B cell (primary cell): ENCODE measurements around the gene FAM117B. TPM values are rescaled to one million over a fixed set of nuclear protein-coding genes. Genes with fewer than 3 reads are reported as not detected.

Source experiments
- ATAC-seq: fragments of 200-7000 bp; cut with Tn5 transposase; one replicate; pipeline ENCODE4 v1.10.0; 2021; ENCODE audit warnings: low read depth, mild to moderate bottlenecking, moderate number of reproducible peaks, moderate library complexity
- CTCF ChIA-PET: fragments of 350-600 bp; sonication (Branson Sonifier 250); formaldehyde crosslinking; loops from one replicate; lab custom pipeline; 2021; ENCODE audit warnings: antibody characterized with exemption, inconsistent platforms; lab: Charles Lee
- POLR2A ChIA-PET: fragments of 350-600 bp; sonication (Branson Sonifier 250); formaldehyde crosslinking; loops from one replicate; lab custom pipeline; 2021; ENCODE audit warnings: antibody characterized with exemption; lab: Charles Lee
- DNase-seq: peaks from one replicate; pipeline ENCODE4 v3.0.0; 2013
- H2AFZ ChIP-seq: 2 replicates; pipeline ENCODE4 v1.6.1; 2012; ENCODE audit warnings: mild to moderate bottlenecking, low read depth, low read length; ENCODE audit not compliant: insufficient read depth, poor library complexity, severe bottlenecking
- H3K27ac ChIP-seq, 2 donors: 1 replicate in 1 of 2; 2 replicates in 1 of 2; pipeline ENCODE4 v1.5.1; 2012 to 2013; ENCODE audit warnings: low read length in 2 of 2, mild to moderate bottlenecking in 2 of 2, moderate library complexity in 1 of 2
- H3K27me3 ChIP-seq, 4 experiments: fragments of 200-600 bp in 1 of 4; sonication (generic) in 1 of 4; replicated peaks in 1 of 4; 1 replicate in 2 of 4; 2 replicates in 2 of 4; pipeline versions ENCODE4 v1.6.1 to v1.7.0; 2013 to 2016; ENCODE audit warnings: low read length in 3 of 4, mild to moderate bottlenecking in 2 of 4, mixed read lengths in 1 of 4, moderate library complexity in 1 of 4; ENCODE audit not compliant: insufficient read depth in 4 of 4, control insufficient read depth in 3 of 4; ENCODE audit errors: control extremely low read depth in 1 of 4
- H3K36me3 ChIP-seq, 2 experiments: replicated peaks in 1 of 2; 1 replicate in 1 of 2; 2 replicates in 1 of 2; pipeline versions ENCODE4 v1.6.1 to v1.7.1; 2013; ENCODE audit warnings: low read length in 1 of 2; ENCODE audit not compliant: insufficient read depth in 2 of 2, control insufficient read depth in 1 of 2; ENCODE audit errors: control extremely low read depth in 1 of 2, extremely low read depth in 1 of 2
- H3K4me1 ChIP-seq, 2 donors: fragments of 200-600 bp in 1 of 2; sonication (generic) in 1 of 2; 1 replicate in 1 of 2; 2 replicates in 1 of 2; pipeline versions ENCODE4 v1.5.1 to v1.6.1; 2013 to 2017; ENCODE audit warnings: low read length in 2 of 2; ENCODE audit not compliant: control insufficient read depth in 2 of 2, insufficient read depth in 2 of 2
- H3K4me2 ChIP-seq: replicated peaks from 2 replicates; pipeline ENCODE3; 2012; ENCODE audit warnings: mild to moderate bottlenecking, low read depth, low read length; ENCODE audit not compliant: poor library complexity, severe bottlenecking
- H3K4me3 ChIP-seq, 5 experiments: fragments of 200-600 bp in 1 of 5; sonication (generic) in 1 of 5; 1 replicate in 3 of 5; 2 replicates in 2 of 5; pipeline versions ENCODE4 v1.5.1 to v1.7.0; 2011 to 2016; ENCODE audit warnings: low read length in 4 of 5, mild to moderate bottlenecking in 4 of 5, low read depth in 2 of 5, control low read depth in 1 of 5, moderate library complexity in 1 of 5; ENCODE audit not compliant: insufficient read depth in 1 of 5; ENCODE audit errors: control extremely low read depth in 1 of 5, extremely low read depth in 1 of 5
- H3K79me2 ChIP-seq: fragments of 200-600 bp; sonication (generic); one replicate; pipeline ENCODE4 v1.6.0; 2016; ENCODE audit warnings: low read length; ENCODE audit not compliant: control insufficient read depth, insufficient read depth
- H3K9ac ChIP-seq: fragments of 200-600 bp; sonication (generic); 2 replicates; pipeline ENCODE4 v1.6.1; 2017; ENCODE audit warnings: mild to moderate bottlenecking, low read length, moderate library complexity
- H3K9me3 ChIP-seq, 3 donors: one replicate each; pipeline versions ENCODE4 v1.6.1 to v1.7.1; 2013; ENCODE audit warnings: low read length in 2 of 3; ENCODE audit not compliant: control insufficient read depth in 2 of 3, insufficient read depth in 1 of 3; ENCODE audit errors: control extremely low read depth in 1 of 3
- H4K20me1 ChIP-seq: 2 replicates; pipeline ENCODE4 v1.6.0; 2012; ENCODE audit warnings: mild to moderate bottlenecking, low read length; ENCODE audit not compliant: insufficient read depth, control insufficient read depth, poor library complexity, severe bottlenecking
- H3K27ac Mint-ChIP-seq: one replicate; pipeline ENCODE4 v1.8.0; 2021; ENCODE audit warnings: mixed read lengths
- H3K27me3 Mint-ChIP-seq: one replicate; pipeline ENCODE4 v1.8.0; 2021; ENCODE audit warnings: mixed read lengths
- H3K4me1 Mint-ChIP-seq: one replicate; pipeline ENCODE4 v1.8.0; 2021; ENCODE audit warnings: mixed read lengths
- H3K4me3 Mint-ChIP-seq: one replicate; pipeline ENCODE4 v1.8.0; 2021; ENCODE audit warnings: mixed read lengths
- H3K9me3 Mint-ChIP-seq: one replicate; pipeline ENCODE4 v1.8.0; 2022; ENCODE audit warnings: mixed read lengths; ENCODE audit not compliant: insufficient read depth
- EZH2 ChIP-seq: IDR thresholded peaks from 2 replicates; pipeline ENCODE4 v1.6.1; 2012; ENCODE audit warnings: borderline replicate concordance, low read depth, mild to moderate bottlenecking, moderate library complexity, low read length; ENCODE audit not compliant: insufficient read depth, poor library complexity, severe bottlenecking
- WGBS: methylation state at CpG from one replicate; pipeline ENCODE4 v1.1.5; 2013; ENCODE audit warnings: missing lambda C conversion rate; ENCODE audit not compliant: insufficient coverage; 5-methylcytosine and 5-hydroxymethylcytosine counted together
- intact Hi-C: fragments of 100-400 bp; cut with micrococcal nuclease; formaldehyde crosslinking; loops from one replicate; pipeline ENCODE4 v1.10.0; 2022
- polyA plus RNA-seq: library from polyadenylated mRNA; depleted of rRNA; stranded (reverse); fragments of >200 nt; gene quantifications from 2 replicates; pipeline ENCODE4 v1.2.3, GENCODE V29; 2012
- total RNA-seq, 2 donors: library from RNA; stranded (reverse); fragments of 120-200 nt in 1 of 2; gene quantifications; 1 replicate in 1 of 2; 2 replicates in 1 of 2; pipeline versions ENCODE4 v1.2.3 to v1.2.4, GENCODE V29; 2013 to 2022
- TF ChIP-seq, protein P1 (sequence below): fragments of 200-600 bp; IDR thresholded peaks from one replicate; pipeline ENCODE4 v1.8.0; 2022; ENCODE audit warnings: antibody characterized with exemption, mild to moderate bottlenecking

The FAM117B gene
- total and polyA plus RNA-seq, 2 donors (not counting 1 experiment from before 2014, with no cell fraction given): 11.5 to 50.1 TPM

DNA sequence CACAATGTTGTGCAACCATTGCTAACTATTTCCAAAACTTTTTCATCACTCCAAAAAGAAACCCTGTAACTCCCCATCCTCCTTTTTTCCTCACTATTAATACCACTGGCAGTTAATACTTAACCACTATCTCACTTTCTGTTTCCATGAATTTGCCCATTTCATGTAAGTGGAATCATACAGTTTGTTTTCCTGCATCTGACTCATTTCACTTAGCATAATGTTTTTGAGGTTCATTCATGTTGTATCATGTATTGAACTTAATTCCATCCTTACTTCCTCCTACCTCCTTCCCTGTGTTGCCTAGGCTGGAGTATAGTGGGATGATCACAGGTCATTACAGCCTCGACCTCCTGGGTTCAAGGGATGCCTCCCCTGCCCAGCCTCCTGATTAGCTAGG, 68.3 kb downstream of the FAM117B start:
- H3K27ac Mint-ChIP-seq: peak overlapping the region; percentile 3
- Histone ChIP-seq H2AFZ (no peak overlapping the region), H3K9me3 (peaks cover 0 to 5% (median 0%) of the 10 kb centered on the region in 3 donors), H3K27ac (peak overlapping the region in 1 of 2 donors; percentile 12), H3K36me3 (peaks cover 0 to 2% of the 10 kb centered on the region in 2 experiments), H3K4me1 (peaks cover 13 to 26% of the 10 kb centered on the region in 2 donors), H4K20me1 (peaks cover 42% of the 10 kb centered on the region), H3K4me3 (no peak overlapping the region), H3K4me2 (no peak overlapping the region), H3K79me2 (peaks cover 98% of the 10 kb centered on the region), H3K27me3 (no peaks in the 10 kb centered on the region), H3K9ac (no peak overlapping the region)
- intact Hi-C loops: loop anchor here (5.0 kb wide), 2 partner anchors 36 to 131 kb away; no protein-coding TSS in a partner anchor
- ATAC-seq: no peak
- CTCF ChIA-PET: interaction anchor here (0.6 to 1.3 kb wide), 2 partner anchors 9 to 115 kb away, joined by 3 read pairs; no protein-coding TSS in a partner anchor
- peaks cover 55% of the 10 kb centered on the region for H3K4me1 Mint-ChIP-seq
- no CpG with 5 or more reads among the region's 1 CpG for WGBS
- no peaks in the 10 kb centered on the region for H3K9me3 Mint-ChIP-seq
- H3K27me3 Mint-ChIP-seq: no peaks in the 10 kb centered on the region
- no peak overlapping the region for H3K4me3 Mint-ChIP-seq
- no peak for DNase-seq
- TF ChIP-seq EZH2: no peak
- TF ChIP-seq, protein P1, sequence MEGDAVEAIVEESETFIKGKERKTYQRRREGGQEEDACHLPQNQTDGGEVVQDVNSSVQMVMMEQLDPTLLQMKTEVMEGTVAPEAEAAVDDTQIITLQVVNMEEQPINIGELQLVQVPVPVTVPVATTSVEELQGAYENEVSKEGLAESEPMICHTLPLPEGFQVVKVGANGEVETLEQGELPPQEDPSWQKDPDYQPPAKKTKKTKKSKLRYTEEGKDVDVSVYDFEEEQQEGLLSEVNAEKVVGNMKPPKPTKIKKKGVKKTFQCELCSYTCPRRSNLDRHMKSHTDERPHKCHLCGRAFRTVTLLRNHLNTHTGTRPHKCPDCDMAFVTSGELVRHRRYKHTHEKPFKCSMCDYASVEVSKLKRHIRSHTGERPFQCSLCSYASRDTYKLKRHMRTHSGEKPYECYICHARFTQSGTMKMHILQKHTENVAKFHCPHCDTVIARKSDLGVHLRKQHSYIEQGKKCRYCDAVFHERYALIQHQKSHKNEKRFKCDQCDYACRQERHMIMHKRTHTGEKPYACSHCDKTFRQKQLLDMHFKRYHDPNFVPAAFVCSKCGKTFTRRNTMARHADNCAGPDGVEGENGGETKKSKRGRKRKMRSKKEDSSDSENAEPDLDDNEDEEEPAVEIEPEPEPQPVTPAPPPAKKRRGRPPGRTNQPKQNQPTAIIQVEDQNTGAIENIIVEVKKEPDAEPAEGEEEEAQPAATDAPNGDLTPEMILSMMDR: no peak
- POLR2A ChIA-PET: no interaction called here

DNA sequence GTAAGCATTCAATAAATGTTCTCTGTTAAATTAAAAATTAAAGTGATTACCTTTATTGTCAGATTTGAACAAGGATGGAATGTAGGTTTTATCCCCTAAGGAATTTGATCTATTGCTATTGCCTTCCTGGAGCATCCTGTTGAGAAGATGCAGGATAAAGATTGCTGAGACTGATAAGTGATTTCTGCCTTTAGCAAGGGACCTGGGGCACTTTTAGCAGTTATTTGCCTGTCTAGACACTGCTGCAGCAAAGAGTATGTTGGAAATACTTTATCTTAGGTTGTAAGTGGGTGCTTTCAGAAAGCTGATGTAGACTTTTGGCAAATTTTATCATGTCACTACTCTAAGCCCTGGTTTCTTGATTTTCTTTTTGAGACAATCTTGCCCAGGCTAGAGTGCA, 69.5 kb downstream of the FAM117B start:
- H3K9me3 ChIP-seq: peaks cover 0 to 5% (median 0%) of the 10 kb centered on the region in 3 donors
- no peak overlapping the region for H3K27ac ChIP-seq
- no peak overlapping the region for H3K9ac ChIP-seq
- no peak overlapping the region for H3K27ac Mint-ChIP-seq
- H3K4me3 Mint-ChIP-seq: no peak overlapping the region
- no peaks in the 10 kb centered on the region for H3K36me3 ChIP-seq
- H2AFZ ChIP-seq: no peak overlapping the region
- no peak overlapping the region for H3K4me3 ChIP-seq
- TF ChIP-seq, protein P1: no peak
- no peak for TF ChIP-seq EZH2
- DNase-seq (no peak), ATAC-seq (no peak)
- H3K4me1 Mint-ChIP-seq: peaks cover 58% of the 10 kb centered on the region
- ChIA-PET CTCF (interaction anchor here (1.3 kb wide), 1 partner anchor 116 kb away, joined by 3 read pairs; no protein-coding TSS in a partner anchor), POLR2A (no interaction called here)
- H3K4me1 ChIP-seq: peaks cover 13 to 26% of the 10 kb centered on the region in 2 donors
- intact Hi-C loops: loop anchor here (5.0 kb wide), 2 partner anchors 37 to 132 kb away; no protein-coding TSS in a partner anchor
- peaks cover 50% of the 10 kb centered on the region for H4K20me1 ChIP-seq
- no peak overlapping the region for H3K4me2 ChIP-seq
- peaks cover 99% of the 10 kb centered on the region for H3K79me2 ChIP-seq
- H3K27me3 Mint-ChIP-seq: no peaks in the 10 kb centered on the region
- no peaks in the 10 kb centered on the region for H3K9me3 Mint-ChIP-seq
- no peaks in the 10 kb centered on the region for H3K27me3 ChIP-seq
